Erythroblast (primary cell): ENCODE measurements around the gene PCSK7.

Source experiments
- GATA1 ChIP-seq: IDR thresholded peaks from 2 replicates; pipeline ENCODE4 v1.6.1; 2011; ENCODE audit warnings: low read depth, mild to moderate bottlenecking, control low read depth, low read length, moderate library complexity
- POLR2A ChIP-seq: IDR thresholded peaks from 2 replicates; pipeline ENCODE4 v1.6.1; 2011; ENCODE audit warnings: mild to moderate bottlenecking, low read length

DNA sequence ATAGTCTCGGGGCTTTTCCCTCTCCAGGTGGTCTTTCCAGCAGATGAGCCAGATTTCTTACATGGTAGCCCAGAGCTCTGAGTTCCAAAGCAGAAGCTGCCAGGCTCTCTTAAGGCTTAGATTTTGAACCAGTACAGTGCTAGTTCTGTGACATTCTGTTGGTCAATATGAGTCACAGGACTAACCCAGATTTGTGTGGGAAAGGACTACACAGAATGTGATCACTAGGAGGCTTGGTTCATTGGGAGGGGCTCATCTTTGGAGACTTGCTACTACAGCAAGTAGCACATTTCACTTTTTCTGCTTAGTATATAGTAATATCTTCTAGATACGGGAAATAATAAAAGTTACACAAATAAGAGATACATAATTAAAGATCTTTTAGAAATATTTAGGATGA, 24.7 kb upstream of the PCSK7 start:
- no peak for TF ChIP-seq POLR2A
- no peak for TF ChIP-seq GATA1
